ENCODE measurements around the gene CCDC85B. TPM values are rescaled to one million over a fixed set of nuclear protein-coding genes. Genes with fewer than 3 reads are reported as not detected.

CCDC85B gene
- total and polyA plus RNA-seq, 2 of the 13 experiments (the other 11 are each of a cell fraction or from before 2014, with no cell fraction given) = 8.2 to 19.5 TPM

DNA sequence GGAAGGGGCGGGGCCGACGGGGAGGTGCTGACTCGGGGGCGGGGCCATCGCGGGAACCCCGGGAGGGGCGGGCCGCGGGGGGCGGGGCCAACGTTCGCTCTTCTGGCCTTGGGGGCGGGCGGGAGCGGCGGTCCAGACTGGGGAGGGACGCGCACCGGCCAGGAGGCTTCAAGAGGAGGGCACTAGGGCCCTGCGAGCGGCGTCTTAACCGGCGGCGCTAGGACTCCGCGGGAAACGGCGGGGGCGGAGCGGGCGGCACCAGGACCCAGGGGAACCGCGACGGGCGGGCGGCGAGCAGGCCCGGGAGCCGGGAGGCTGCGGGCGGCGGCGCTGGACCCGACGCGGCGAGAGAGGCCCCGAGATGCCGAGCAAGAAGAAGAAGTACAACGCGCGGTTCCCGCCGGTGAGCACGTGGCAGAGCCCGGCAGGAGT, 28.7 kb downstream of the CCDC85B start, which contains the start of gene DRAP1 (continued):
- TF ChIP-seq MXI1 (IDR thresholded peaks at IDR 0.05; ENCODE audit: borderline replicate concordance, low read depth, low read length) (peak; percentile 53; the same call in 2 of the 3 replicates), ZNF709 (CRISPR knock-in tag; IDR thresholded peaks at IDR 0.05) (no peak), KAT7 (CRISPR knock-in tag; IDR thresholded peaks at IDR 0.05; ENCODE audit: borderline replicate concordance) (no peak), ZNF235 (CRISPR knock-in tag; IDR thresholded peaks at IDR 0.05; ENCODE audit: borderline replicate concordance) (peak; percentile 61; the same call in 1 of the 2 replicates), ZNF629 (CRISPR knock-in tag; conservative IDR thresholded peaks at IDR 0.05) (no peak), HDAC6 (IDR thresholded peaks at IDR 0.05; ENCODE audit: low read depth, low read length) (no peak), KLF15 (CRISPR knock-in tag; IDR thresholded peaks at IDR 0.05; ENCODE audit: borderline replicate concordance) (peak; percentile 92; the same call in 1 of the 2 replicates), ZNF7 (CRISPR knock-in tag; IDR thresholded peaks at IDR 0.05) (0 out of 2 replicates have a peak, but pooled peaks have one; percentile 25), SOX13 (IDR thresholded peaks at IDR 0.05) (0 out of 2 replicates have a peak, but pooled peaks have one; percentile 16), SOX13 (CRISPR knock-in tag; conservative IDR thresholded peaks at IDR 0.05 in 1 of 2, IDR thresholded peaks at IDR 0.05 in 1 of 2) (peak in 1 of 2 experiments; percentile 71; a peak in 2 of 4 replicates), ZSCAN20 (CRISPR knock-in tag; IDR thresholded peaks at IDR 0.05; ENCODE audit: borderline replicate concordance) (peak; percentile 78; the same call in 1 of the 2 replicates)
- TF ChIP-seq, protein P1, sequence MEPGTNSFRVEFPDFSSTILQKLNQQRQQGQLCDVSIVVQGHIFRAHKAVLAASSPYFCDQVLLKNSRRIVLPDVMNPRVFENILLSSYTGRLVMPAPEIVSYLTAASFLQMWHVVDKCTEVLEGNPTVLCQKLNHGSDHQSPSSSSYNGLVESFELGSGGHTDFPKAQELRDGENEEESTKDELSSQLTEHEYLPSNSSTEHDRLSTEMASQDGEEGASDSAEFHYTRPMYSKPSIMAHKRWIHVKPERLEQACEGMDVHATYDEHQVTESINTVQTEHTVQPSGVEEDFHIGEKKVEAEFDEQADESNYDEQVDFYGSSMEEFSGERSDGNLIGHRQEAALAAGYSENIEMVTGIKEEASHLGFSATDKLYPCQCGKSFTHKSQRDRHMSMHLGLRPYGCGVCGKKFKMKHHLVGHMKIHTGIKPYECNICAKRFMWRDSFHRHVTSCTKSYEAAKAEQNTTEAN (CRISPR knock-in tag; conservative IDR thresholded peaks at IDR 0.05) = peak; percentile 78; the same call in 1 of the 2 replicates
- TF ChIP-seq, protein P2, sequence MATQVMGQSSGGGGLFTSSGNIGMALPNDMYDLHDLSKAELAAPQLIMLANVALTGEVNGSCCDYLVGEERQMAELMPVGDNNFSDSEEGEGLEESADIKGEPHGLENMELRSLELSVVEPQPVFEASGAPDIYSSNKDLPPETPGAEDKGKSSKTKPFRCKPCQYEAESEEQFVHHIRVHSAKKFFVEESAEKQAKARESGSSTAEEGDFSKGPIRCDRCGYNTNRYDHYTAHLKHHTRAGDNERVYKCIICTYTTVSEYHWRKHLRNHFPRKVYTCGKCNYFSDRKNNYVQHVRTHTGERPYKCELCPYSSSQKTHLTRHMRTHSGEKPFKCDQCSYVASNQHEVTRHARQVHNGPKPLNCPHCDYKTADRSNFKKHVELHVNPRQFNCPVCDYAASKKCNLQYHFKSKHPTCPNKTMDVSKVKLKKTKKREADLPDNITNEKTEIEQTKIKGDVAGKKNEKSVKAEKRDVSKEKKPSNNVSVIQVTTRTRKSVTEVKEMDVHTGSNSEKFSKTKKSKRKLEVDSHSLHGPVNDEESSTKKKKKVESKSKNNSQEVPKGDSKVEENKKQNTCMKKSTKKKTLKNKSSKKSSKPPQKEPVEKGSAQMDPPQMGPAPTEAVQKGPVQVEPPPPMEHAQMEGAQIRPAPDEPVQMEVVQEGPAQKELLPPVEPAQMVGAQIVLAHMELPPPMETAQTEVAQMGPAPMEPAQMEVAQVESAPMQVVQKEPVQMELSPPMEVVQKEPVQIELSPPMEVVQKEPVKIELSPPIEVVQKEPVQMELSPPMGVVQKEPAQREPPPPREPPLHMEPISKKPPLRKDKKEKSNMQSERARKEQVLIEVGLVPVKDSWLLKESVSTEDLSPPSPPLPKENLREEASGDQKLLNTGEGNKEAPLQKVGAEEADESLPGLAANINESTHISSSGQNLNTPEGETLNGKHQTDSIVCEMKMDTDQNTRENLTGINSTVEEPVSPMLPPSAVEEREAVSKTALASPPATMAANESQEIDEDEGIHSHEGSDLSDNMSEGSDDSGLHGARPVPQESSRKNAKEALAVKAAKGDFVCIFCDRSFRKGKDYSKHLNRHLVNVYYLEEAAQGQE (IDR thresholded peaks at IDR 0.05; ENCODE audit: borderline replicate concordance in 1 of 2, low read depth in 1 of 2, low read length in 2 of 2) = no peak
- TF ChIP-seq, protein P3, sequence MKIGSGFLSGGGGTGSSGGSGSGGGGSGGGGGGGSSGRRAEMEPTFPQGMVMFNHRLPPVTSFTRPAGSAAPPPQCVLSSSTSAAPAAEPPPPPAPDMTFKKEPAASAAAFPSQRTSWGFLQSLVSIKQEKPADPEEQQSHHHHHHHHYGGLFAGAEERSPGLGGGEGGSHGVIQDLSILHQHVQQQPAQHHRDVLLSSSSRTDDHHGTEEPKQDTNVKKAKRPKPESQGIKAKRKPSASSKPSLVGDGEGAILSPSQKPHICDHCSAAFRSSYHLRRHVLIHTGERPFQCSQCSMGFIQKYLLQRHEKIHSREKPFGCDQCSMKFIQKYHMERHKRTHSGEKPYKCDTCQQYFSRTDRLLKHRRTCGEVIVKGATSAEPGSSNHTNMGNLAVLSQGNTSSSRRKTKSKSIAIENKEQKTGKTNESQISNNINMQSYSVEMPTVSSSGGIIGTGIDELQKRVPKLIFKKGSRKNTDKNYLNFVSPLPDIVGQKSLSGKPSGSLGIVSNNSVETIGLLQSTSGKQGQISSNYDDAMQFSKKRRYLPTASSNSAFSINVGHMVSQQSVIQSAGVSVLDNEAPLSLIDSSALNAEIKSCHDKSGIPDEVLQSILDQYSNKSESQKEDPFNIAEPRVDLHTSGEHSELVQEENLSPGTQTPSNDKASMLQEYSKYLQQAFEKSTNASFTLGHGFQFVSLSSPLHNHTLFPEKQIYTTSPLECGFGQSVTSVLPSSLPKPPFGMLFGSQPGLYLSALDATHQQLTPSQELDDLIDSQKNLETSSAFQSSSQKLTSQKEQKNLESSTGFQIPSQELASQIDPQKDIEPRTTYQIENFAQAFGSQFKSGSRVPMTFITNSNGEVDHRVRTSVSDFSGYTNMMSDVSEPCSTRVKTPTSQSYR (CRISPR knock-in tag; IDR thresholded peaks at IDR 0.05; ENCODE audit: borderline replicate concordance) = no peak; the same call in 1 of the 2 replicates
- TF ChIP-seq, protein P4, sequence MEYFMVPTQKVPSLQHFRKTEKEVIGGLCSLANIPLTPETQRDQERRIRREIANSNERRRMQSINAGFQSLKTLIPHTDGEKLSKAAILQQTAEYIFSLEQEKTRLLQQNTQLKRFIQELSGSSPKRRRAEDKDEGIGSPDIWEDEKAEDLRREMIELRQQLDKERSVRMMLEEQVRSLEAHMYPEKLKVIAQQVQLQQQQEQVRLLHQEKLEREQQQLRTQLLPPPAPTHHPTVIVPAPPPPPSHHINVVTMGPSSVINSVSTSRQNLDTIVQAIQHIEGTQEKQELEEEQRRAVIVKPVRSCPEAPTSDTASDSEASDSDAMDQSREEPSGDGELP (IDR thresholded peaks at IDR 0.05; ENCODE audit: borderline replicate concordance, low read depth) = peak; percentile 65; the same call in 1 of the 2 replicates
- TF ChIP-seq, protein P5, sequence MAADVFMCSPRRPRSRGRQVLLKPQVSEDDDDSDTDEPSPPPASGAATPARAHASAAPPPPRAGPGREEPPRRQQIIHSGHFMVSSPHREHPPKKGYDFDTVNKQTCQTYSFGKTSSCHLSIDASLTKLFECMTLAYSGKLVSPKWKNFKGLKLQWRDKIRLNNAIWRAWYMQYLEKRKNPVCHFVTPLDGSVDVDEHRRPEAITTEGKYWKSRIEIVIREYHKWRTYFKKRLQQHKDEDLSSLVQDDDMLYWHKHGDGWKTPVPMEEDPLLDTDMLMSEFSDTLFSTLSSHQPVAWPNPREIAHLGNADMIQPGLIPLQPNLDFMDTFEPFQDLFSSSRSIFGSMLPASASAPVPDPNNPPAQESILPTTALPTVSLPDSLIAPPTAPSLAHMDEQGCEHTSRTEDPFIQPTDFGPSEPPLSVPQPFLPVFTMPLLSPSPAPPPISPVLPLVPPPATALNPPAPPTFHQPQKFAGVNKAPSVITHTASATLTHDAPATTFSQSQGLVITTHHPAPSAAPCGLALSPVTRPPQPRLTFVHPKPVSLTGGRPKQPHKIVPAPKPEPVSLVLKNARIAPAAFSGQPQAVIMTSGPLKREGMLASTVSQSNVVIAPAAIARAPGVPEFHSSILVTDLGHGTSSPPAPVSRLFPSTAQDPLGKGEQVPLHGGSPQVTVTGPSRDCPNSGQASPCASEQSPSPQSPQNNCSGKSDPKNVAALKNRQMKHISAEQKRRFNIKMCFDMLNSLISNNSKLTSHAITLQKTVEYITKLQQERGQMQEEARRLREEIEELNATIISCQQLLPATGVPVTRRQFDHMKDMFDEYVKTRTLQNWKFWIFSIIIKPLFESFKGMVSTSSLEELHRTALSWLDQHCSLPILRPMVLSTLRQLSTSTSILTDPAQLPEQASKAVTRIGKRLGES (CRISPR knock-in tag; IDR thresholded peaks at IDR 0.05; ENCODE audit: borderline replicate concordance) = peak; percentile 42; the same call in 1 of the 2 replicates

Data from HepG2 (cell line).